GM06990 (cell line): ENCODE measurements around the gene DSG3.

ENCODE experiments used
- DNase-seq: peaks from one replicate; pipeline ENCODE4 v3.0.0-alpha.2; 2011; ENCODE audit not compliant: insufficient read length; ENCODE audit errors: extremely low read depth
- H3K27me3 ChIP-seq: replicated peaks from 2 replicates; pipeline ENCODE4 v1.6.0; 2011; ENCODE audit warnings: low read length; ENCODE audit not compliant: control insufficient read depth, insufficient read depth
- H3K36me3 ChIP-seq: 2 replicates; pipeline ENCODE4 v1.5.1; 2011; ENCODE audit warnings: low read length; ENCODE audit not compliant: control insufficient read depth, insufficient read depth
- H3K4me3 ChIP-seq: replicated peaks from 2 replicates; pipeline ENCODE4 v1.5.1; 2011; ENCODE audit warnings: low read depth, mild to moderate bottlenecking, control low read depth, low read length
- TF ChIP-seq, protein P1 (sequence below): IDR thresholded peaks from 2 replicates; pipeline ENCODE4 v1.5.1; 2011; ENCODE audit warnings: low read length, control low read depth, mild to moderate bottlenecking, inconsistent platforms; ENCODE audit not compliant: insufficient read depth, poor library complexity, severe bottlenecking

The DSG3 gene

DNA sequence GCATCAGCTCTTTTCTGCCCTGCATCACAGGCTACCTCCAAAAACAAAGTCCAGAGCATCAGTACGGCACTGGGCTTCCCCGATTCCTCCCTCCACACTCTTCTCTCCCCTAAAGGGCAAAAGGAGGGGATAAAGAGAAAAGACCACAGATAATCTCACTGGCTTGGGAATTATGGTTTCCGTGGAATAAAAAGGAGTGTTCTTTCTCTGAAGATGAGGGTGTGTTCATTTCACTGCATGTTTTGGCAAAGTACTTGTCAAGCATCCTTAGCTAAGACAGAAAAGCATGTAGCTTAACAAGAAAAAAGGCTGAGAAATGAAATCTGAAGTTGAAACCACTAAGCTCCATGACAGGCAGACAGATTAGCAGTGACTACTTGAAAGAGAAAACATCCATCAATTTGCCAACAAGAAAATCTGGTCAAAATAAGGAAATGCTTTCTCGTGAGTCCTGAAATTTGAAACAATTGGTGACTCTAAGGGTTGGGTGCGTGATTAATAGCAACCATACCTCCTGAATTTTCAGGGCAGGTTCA lies 20.6 kb upstream of the DSG3 start:
- TF ChIP-seq, protein P1, sequence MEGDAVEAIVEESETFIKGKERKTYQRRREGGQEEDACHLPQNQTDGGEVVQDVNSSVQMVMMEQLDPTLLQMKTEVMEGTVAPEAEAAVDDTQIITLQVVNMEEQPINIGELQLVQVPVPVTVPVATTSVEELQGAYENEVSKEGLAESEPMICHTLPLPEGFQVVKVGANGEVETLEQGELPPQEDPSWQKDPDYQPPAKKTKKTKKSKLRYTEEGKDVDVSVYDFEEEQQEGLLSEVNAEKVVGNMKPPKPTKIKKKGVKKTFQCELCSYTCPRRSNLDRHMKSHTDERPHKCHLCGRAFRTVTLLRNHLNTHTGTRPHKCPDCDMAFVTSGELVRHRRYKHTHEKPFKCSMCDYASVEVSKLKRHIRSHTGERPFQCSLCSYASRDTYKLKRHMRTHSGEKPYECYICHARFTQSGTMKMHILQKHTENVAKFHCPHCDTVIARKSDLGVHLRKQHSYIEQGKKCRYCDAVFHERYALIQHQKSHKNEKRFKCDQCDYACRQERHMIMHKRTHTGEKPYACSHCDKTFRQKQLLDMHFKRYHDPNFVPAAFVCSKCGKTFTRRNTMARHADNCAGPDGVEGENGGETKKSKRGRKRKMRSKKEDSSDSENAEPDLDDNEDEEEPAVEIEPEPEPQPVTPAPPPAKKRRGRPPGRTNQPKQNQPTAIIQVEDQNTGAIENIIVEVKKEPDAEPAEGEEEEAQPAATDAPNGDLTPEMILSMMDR: no peak
- no peak for DNase-seq
- no peaks in the 10 kb centered on the region for H3K36me3 ChIP-seq
- no peaks in the 10 kb centered on the region for H3K27me3 ChIP-seq
- no peak overlapping the region for H3K4me3 ChIP-seq

DNA sequence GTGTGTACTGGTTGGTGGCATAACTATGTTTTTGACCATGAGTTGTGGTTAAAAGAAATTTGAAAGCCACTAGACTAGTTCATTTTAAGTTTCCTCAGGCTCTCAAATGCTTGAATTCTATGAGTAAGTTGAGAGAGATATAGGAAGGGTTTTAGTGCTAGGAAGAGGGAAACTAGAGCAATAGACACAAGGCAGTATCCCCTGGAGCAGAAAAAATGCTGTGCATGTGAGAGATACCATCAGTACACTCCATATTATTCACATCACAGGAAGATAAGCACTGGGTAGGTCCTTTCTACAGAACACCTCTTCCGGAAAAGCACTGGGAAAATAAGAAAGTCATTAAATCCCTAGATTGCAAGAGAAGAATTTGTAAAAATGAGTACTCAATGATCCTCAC lies 19.3 kb upstream of the DSG3 start:
- Histone ChIP-seq H3K27me3 (no peaks in the 10 kb centered on the region), H3K36me3 (no peaks in the 10 kb centered on the region), H3K4me3 (no peak overlapping the region)
- TF ChIP-seq, protein P1: no peak
- DNase-seq: no peak

DNA sequence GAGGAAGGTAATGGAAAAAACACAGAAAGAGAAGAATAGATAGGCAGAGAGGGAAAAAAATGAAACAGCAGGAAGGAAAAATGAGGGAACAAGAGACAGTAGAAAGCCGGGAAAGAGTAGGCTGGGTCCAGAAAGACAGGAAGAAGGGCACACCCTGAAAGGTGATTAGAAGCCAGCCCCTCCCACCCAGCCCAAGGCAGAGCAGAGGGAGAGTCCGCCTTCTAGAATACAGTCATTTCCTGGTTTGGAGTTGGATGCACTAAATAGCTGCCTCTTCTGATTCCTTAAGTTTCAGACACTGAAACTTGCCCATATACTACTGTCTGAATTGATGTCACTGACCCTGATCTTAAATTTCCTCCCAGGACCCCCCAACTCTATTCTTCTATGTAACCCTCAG lies 17.9 kb upstream of the DSG3 start:
- TF ChIP-seq, protein P1: no peak
- H3K27me3 ChIP-seq: no peaks in the 10 kb centered on the region
- DNase-seq: no peak
- no peaks in the 10 kb centered on the region for H3K36me3 ChIP-seq
- no peak overlapping the region for H3K4me3 ChIP-seq

DNA sequence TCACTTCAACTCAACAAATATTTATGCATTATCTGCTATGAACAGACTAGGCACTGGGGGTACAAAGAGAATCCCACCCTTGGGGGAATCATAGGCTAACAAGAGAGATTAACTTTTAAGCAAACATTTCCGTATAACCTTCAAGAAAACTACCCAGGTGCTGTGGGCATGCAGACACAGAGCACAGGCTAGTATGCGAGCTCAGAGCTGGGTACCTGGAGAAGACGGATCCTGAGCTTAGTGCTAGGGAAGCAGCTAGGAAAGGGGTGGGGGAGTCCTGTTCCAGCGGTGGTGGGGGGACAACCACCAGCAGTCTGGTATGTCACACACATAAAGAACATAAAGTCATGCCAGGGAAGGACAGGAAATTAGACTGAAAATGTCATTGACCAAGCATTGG lies 17.5 kb upstream of the DSG3 start:
- no peak for DNase-seq
- H3K36me3 ChIP-seq: no peaks in the 10 kb centered on the region
- H3K4me3 ChIP-seq: no peak overlapping the region
- no peaks in the 10 kb centered on the region for H3K27me3 ChIP-seq
- TF ChIP-seq, protein P1: no peak

DNA sequence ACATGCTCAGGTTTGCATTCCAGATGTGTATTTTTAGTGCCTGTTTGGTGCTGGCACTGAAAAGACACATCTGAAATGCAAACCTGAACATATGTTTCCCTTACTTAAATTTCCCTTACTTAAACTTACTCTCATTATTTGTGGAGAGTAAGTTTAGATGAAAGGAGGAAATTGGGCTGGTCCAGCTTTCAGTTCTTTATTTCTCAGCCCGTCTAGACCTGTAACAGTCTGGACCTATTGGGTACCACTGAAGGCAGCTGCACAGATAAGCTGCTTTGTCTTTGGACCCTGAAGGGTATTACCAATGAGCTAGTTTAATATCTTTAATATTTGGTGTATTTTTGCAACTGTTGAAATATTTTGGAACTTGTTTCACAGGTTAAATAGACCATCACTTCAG lies 17.0 kb upstream of the DSG3 start:
- DNase-seq: no peak

DNA sequence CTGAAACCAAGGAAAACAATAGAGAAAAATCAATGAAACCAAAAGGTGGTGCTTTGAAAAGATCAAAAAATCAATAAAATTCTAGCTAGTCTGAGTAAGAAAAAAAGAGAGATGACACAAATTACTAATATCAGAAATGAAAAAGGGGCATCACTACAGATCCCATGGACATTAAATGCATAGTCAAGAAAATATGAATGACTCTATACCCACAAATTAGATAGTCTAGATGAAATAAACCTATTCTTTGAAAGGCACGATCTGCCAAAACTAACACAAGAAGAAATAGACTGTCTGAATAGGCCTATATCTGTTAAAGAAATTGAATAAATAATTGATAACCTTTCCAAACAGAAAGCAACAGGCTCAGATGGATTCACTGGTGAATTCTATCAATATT lies 15.2 kb upstream of the DSG3 start:
- no peak for DNase-seq
- Histone ChIP-seq H3K27me3 (no peaks in the 10 kb centered on the region), H3K4me3 (no peak overlapping the region), H3K36me3 (no peaks in the 10 kb centered on the region)
- TF ChIP-seq, protein P1: no peak

More for the DNA sequence above, 17.0 kb upstream of the DSG3 start:
- Histone ChIP-seq H3K27me3 (no peaks in the 10 kb centered on the region), H3K36me3 (no peaks in the 10 kb centered on the region), H3K4me3 (no peak overlapping the region)
- TF ChIP-seq, protein P1: no peak
